Fibroblast of the aortic adventitia (primary cell): ENCODE data around the gene CEMIP. TPM values are rescaled to one million over a fixed set of nuclear protein-coding genes. Genes with fewer than 3 reads are reported as not detected.

Experiments used
- DNase-seq: peaks from one replicate; pipeline ENCODE4 v3.0.0-alpha.2; 2010; ENCODE audit warnings: low read depth
- H3K4me3 ChIP-seq: 2 replicates; pipeline ENCODE4 v1.5.1; 2011; ENCODE audit warnings: low read depth, mild to moderate bottlenecking, control low read depth, low read length, moderate library complexity
- CTCF ChIP-seq: IDR thresholded peaks from 2 replicates; pipeline ENCODE4 v1.5.1; 2011; ENCODE audit warnings: mild to moderate bottlenecking, low read length, control low read depth, inconsistent platforms; ENCODE audit not compliant: insufficient read depth
- total RNA-seq: library from RNA; depleted of rRNA; stranded (reverse); fragments of >200 nt; gene quantifications from 2 replicates; pipeline ENCODE4 v1.2.3, GENCODE V29; 2012; ENCODE audit warnings: low replicate concordance

The CEMIP gene
- total RNA-seq, 1 donor, result 225 TPM

DNA sequence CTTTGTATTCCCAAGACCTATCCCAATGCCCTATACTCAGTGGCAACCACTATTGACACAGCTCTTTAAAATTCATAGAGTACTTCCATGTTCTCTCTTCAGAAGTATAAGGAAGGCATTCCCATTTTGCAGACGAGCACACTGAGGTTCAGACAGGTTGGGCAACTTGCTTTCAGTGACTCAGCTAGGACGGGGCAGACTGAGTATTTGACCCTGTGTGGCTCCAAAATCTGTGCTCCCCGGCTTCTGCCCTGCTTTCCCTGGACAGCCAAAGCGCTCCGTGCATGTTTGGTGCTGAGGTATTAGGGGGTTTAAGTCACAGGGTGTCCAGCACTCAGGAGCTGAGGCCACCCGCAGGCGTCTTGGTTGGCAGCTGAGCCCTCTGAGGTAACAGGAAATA lies 59.5 kb downstream of the CEMIP start:
- no peak overlapping the region for H3K4me3 ChIP-seq
- no peak for TF ChIP-seq CTCF
- DNase-seq, result no peak

GRCh38 chr15:80839764-80840130 lies 60.6 kb downstream of the CEMIP start:
- DNase-seq, result no peak
- no peak overlapping the region for H3K4me3 ChIP-seq
- no peak for TF ChIP-seq CTCF

DNA sequence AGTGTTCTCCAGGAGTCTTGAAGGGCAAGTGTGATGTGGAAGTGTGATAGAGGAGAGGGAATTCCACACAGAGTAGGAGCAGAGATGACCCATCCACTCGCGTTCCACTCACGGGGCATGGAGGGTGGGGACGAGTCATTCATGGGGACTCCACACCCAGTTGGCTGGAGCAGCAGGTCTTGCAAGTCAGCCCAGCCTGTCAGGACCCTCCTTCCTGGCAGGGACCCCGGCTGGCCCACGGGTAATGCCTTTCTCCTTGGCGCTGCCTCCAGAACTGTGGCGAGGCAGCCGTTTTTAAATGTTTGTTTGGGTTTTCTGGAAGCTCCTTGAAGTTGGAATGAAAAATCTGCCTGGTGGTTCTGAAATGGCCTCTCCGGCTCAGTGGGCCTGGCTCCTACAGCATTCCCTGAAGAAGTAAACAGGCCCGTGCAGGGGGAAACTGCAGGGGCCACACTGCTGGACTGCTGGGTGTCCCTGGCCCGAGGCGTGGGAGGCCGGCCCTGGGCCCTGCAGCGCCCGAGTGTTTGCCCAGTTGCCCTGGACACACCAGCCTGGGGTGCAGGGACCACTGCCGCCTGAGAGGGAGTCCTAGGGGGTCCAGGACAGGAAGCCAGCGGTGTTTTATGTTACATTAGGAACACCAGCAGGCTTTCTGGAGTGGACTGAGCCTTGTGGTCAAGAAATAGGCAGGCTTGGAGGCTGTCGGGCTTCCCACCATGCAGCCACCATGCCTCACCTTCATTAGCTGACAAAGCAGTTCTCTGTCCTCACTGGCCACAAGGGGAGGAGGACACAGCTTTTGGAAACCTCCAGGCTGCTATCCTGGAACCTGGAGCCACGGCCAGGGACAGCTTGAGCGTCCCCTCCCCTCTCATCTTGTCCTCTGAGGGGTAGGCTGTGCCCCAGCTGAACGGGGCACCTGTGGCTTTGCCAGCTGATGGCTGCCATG lies 61.3 kb downstream of the CEMIP start:
- H3K4me3 ChIP-seq, result no peak overlapping the region
- no peak for TF ChIP-seq CTCF
- no peak for DNase-seq

GRCh38 chr15:80841541-80841940 lies 62.4 kb downstream of the CEMIP start:
- no peak for DNase-seq
- no peak for TF ChIP-seq CTCF
- no peak overlapping the region for H3K4me3 ChIP-seq

DNA sequence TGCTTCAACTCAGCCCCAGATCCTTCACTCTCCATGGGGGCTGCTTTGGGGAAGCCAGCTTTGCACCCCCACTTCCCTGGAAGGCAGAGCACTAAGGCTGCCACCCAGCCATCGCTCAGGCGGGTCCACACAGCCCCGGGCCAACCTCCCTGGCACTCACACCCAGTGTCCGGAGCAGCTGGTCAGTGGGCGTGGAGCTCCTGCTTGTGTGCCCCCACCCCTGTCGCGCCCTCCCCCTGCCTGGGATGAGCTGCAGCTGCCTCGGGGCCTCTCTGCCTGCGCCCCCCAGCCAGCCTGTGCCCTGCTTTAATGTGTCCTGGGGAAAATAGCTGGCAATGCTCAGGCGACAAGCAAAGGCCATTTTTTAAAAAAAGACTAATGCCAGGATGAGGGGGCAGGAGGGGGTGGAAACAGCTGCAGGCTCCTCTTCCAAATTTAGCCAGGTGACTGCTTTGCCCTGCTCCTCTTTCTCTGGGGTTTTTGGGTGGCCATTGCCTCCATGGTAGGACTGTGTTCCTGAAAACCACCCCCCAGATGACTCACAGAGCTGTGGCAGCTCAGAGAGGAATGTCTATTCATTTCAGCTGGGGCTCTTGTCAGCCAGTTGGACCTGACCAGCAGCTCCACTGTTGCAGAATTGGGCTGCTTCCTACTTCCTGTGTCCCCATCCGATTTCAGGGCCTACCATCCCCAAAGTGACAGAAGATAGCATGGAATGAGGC lies 65.0 kb downstream of the CEMIP start:
- no peak for TF ChIP-seq CTCF
- H3K4me3 ChIP-seq, result no peak overlapping the region
- peak; percentile 59 for DNase-seq

GRCh38 chr15:80846031-80846815 lies 67.1 kb downstream of the CEMIP start:
- H3K4me3 ChIP-seq, result no peak overlapping the region
- TF ChIP-seq CTCF, result no peak
- DNase-seq, result no peak
